Activated T-helper 9 cell treated with anti-CD3 and anti-CD28 coated beads, Interleukin-2, amount 50 U/mL, for 16 hours (primary cell): Measurements from ENCODE around the gene PTGS1.
"Not testable (repeated sequence)": the region's sequence is repeated elsewhere in the genome, so short reads cannot be mapped to it uniquely, and the experiment has no call there.

Experiments
- DNase-seq: peaks from one replicate; pipeline ENCODE4 v3.0.0-alpha.2; 2020; ENCODE audit warnings: low read depth

Gene PTGS1

DNA sequence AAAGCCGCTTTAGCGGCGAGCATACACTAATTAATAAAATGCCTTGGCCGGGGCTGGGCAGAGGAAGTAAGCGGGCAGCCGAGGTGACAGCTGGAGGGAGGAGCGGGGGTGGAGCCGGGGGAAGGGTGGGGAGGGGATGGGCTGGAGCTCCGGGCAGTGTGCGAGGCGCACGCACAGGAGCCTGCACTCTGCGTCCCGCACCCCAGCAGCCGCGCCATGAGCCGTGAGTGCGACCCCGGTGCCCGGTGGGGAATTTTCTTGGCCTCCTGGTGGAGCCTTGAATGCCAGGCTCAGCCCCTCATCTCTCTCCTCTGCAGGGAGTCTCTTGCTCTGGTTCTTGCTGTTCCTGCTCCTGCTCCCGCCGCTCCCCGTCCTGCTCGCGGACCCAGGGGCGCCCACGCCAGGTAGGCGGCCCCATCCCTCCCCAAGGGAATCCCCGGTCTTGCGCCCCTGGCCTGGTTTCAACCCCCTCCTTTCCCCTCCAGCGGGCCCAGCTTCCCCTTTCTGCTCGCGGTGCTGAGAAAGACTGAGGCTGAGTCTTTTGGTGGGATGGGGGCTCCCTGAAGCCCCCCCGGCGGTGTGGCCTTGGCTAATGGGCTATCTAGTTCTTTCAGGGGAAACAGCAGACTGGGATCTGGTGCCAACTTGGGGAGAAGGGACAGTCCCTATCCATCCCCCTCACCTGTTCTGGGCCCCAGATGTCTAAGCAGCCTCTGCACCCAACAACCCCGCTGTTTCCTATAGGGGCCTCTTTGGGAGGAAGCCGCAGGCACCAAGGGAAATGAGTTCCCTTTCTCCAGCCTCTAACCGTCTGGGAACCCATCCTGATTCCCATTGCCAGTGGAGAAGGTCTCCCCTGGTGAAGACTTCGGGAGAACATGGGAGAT lies at the start of gene PTGS1:
Gene PTGS1, plus strand, starts transcription at position 156 of the 887 bp plus-strand sequence. Its CDS starts 61 bp downstream, at position 217.
- no peak for DNase-seq

DNA sequence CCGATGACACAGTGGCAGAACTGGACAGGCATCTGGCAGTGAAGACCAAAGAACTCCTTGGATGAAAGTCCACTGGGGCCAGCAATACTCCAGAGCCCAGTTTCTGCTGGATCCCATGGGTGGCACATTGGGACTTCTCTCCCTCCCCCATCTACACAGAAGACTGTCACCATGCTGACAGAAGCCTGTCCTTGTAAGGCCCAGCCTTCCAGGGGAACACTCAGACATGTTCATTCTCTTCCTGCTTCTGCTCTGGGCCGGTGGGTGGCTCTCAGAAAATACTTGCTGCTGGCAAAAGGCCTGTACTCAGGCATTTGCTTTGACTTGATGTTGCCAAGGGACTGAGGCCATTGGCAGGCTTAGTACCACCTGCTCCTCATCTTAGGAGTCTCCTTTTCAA lies 48.3 kb upstream of the PTGS1 start:
- no peak for DNase-seq

DNA sequence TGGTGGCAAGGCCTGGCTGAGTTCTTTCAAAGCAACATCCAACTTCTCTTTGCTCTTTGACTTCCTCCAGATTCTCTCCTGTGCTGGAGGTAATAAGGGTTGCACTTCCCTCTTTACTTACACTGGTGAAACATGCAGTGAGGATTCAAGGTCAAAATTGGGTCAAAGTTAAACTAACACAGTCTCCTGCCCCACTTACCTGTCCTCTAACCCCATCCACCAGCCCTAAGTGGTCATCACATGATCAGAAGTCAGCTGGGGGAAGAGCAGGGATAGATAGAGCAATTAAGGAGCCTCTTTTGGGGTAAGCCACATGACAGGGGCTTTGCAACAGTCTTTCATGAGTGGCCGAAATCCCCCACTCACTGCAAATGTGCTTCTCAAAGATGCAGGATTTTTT lies 46.2 kb upstream of the PTGS1 start:
- DNase-seq: not testable (repeated sequence)

- no peak for DNase-seq
Measured at GRCh38 chr9:122325124-122325523, 45.7 kb upstream of the PTGS1 start.

GRCh38 chr9:122327175-122327574 lies 43.6 kb upstream of the PTGS1 start:
- no peak for DNase-seq

DNA sequence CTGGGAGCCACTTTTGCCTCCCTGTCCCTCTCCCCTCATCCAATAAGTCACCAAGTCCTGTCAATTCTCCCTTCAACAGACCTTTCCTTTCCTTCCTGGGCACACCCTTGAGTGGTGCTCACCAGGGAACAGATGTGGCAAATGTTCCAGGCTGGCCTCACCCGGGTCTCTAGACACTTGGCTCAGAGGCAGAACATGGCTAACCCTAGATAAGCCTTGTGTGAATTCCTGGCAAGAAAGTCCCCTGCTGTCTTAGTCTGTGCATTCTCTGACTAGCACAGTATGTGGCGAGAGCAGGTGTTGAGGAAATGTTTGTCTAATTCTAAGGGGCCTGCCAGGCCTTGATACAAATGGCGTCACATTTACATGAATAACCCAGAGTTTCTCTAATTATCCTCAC lies 41.2 kb upstream of the PTGS1 start:
- DNase-seq: no peak

GRCh38 chr9:122330466-122330865 lies 40.4 kb upstream of the PTGS1 start:
- DNase-seq: not testable (repeated sequence)

DNA sequence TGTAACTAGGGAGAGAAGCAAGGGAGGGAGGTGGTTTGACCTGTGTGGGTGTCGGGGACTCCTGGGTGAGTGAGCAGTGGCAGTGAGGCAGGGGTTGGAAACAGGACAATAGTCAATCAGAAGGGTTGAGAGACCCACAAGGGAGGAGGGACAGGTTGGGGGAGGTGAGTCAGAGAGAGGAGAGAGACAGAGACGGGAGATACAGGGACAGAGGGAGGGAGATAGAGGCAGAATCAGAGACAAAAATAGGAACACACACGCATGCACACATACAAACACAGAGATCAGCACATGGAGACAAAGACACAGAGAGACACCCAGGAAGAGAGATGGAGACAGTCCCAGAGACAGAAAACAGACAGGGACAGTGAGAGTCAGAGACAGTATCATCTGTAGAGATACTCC lies 39.3 kb upstream of the PTGS1 start:
- no peak for DNase-seq

GRCh38 chr9:122332083-122332482 lies 38.7 kb upstream of the PTGS1 start:
- no peak for DNase-seq

GRCh38 chr9:122332644-122333043 lies 38.2 kb upstream of the PTGS1 start:
- DNase-seq: no peak

GRCh38 chr9:122333169-122333808 lies 37.5 kb upstream of the PTGS1 start:
- DNase-seq: no peak

GRCh38 chr9:122334916-122335315 lies 35.9 kb upstream of the PTGS1 start:
- no peak for DNase-seq

DNA sequence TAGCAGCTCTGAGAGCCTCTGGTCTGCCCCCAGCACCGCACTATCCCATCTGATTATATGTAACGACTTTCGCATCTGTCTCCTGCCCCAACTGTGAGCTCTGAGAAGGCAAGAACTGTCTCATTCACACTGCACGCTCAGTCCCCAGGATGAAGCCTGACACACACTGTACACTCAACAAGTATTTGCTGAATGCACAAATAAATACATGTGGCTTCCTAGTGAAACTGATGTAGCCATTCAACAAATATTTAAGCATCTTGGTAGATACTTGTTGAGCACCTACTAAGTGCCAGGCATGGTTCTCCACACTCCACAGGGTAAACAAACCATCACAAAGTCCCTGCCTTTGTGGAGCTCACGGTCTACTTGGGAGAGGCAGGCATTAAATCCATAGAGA lies 34.6 kb upstream of the PTGS1 start:
- DNase-seq: no peak

DNA sequence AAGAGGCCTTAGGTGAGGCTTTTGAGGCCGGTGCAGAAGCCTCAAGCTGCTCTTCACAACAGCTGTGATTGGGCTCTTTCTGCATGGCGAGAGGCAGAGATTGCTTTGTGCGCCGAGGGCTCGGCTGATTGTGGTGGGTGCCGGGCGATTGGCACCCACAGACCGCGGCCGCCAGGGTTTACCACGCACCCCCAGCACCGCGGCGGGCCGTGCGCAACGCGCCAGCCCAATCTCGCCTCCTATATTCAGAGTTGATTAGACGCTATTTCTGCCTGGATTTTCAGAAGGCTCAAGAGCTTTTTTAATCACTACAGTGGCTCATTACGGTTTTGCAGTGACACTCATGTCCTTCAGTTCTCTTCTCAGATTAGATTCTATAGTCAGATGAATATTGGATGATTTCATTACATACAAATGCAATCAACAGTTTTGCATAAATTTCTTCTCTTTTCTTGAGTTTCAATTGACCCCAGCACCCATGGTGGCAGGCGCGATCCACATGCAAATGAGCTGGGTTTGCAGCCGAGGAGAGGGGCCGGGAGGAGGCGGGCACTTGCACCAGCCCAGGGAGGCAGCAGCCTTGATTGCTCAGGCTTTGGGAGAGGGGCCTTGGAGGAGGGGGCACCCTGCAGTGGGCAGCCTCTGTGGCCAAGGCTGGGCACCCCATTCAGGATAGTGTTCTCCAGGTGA lies 33.8 kb upstream of the PTGS1 start:
- no peak for DNase-seq

DNA sequence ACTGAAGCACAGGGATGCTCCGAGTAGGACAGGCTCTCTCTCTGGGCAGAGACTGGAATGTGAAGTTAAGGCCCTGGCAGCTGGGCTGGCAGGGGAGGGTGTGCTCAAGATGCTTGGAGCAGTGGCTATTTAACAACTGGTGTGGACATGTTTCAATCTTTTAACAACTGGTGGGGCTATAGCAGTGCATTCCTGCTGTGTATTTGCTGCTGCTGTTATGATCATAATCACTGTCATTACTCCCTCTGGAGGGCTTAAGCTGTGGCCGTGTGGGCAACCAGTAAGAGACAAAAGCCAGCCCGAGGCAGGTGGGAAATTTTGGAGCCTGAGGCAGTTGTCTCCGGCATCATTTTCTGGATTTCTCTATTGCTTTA lies 33.3 kb upstream of the PTGS1 start:
- DNase-seq: no peak

DNA sequence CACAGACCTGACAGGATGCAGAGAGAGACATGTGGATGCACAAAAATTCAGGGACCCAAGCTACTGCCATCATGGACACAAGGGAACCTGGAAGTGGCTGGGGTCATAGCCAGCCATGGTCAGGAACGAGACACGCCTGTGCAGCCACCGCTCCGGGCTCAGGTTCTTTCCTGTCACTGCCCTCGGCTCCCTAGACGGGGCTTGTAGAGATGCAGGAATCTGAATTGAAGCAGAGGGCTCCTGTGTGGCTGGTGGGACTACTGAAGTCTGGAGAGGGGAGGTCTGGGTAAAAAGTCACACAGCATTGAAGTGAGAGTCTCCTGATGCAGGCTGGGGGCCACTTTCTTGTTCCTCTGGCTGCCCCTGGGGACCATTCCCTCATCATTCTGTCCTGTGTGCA lies 32.3 kb upstream of the PTGS1 start:
- no peak for DNase-seq

DNA sequence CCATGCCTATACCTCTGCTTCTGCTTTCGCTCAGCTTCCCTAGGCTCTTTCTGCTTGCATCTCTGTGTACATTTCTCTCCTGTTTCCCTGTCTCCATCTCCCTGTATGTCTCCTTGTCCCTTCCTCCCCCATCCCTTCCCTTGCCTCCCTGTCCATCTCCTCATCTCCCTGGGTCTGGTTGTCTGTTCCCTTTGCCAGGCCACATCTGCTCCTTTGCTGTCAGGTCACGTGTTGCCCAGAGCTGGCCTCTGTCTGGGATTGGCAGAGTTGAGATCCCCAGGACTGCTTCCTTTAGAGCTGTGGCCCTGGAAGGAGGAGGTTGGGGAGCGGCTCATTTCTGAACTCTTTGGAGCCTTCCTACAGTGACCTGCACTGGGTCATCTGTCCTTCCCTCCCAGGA lies 31.8 kb upstream of the PTGS1 start:
- DNase-seq: no peak

GRCh38 chr9:122339579-122339978 lies 31.2 kb upstream of the PTGS1 start:
- DNase-seq: no peak

- DNase-seq: no peak
Measured at GRCh38 chr9:122340161-122340560, 30.7 kb upstream of the PTGS1 start.

- no peak for DNase-seq
Measured at GRCh38 chr9:122342323-122343050, 28.3 kb upstream of the PTGS1 start.

DNA sequence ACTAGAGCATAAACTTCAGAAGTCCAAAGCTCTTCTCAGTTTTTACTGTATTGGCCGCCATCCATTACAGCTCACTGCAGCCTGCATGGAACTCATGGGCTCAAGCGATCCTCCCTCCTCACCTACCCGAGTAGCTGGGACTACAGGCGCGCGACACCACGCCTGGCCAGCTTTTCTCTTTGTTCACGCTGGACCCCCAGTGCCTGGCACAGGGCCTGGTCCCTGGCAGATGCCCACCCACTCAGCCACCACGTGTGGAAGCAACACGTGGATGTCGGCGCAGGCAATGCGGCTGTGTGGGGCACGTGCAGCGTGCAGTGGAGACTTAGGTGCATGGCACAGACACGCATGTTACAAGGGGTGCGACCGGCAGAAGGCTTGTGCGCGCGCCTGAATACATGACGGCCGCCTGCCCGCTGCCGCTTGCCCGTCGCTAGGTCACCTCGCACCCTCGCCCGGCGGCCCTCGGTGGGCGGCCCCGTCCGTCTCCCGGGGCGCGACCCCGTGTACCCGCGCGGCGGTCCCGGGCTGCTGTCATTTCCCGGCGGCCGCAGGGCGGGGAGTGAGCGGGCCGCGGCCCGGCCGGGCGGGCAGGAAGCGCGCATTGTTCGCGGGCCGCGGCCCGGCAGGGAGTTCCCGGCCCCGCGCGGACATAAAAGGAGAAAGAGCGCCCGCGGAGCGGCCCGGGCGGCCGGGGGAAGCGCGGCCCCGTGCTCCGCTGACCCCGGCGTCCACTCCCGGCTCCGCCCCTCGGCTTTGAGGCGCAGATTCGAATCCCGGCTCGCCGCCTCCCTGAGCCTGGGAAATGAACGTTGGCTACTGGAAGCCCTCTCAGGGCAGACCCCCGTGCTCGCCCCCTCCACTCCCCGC lies 24.1 kb upstream of the PTGS1 start:
- no peak for DNase-seq
